Fibroblast of skin of scalp (primary cell): Measurements from ENCODE around the gene TYRO3. TPM values are rescaled to one million over a fixed set of nuclear protein-coding genes. Genes with fewer than 3 reads are reported as not detected.

Experiments used
- DNase-seq: peaks from one replicate; pipeline ENCODE4 v3.0.0-alpha.2; 2013
- polyA plus RNA-seq, 2 experiments: library from polyadenylated mRNA; unstranded; fragments of 120-200 nt; gene quantifications; one replicate each; pipeline ENCODE4 v1.2.1, GENCODE V29; 2013; ENCODE audit not compliant: insufficient read length in 2 of 2

The TYRO3 gene
- polyA plus RNA-seq (2013, experiment 1 of 2; ENCODE audit: insufficient read length) = 18.0 TPM
- polyA plus RNA-seq (2013, experiment 2 of 2; ENCODE audit: insufficient read length) = 15.7 TPM

DNA sequence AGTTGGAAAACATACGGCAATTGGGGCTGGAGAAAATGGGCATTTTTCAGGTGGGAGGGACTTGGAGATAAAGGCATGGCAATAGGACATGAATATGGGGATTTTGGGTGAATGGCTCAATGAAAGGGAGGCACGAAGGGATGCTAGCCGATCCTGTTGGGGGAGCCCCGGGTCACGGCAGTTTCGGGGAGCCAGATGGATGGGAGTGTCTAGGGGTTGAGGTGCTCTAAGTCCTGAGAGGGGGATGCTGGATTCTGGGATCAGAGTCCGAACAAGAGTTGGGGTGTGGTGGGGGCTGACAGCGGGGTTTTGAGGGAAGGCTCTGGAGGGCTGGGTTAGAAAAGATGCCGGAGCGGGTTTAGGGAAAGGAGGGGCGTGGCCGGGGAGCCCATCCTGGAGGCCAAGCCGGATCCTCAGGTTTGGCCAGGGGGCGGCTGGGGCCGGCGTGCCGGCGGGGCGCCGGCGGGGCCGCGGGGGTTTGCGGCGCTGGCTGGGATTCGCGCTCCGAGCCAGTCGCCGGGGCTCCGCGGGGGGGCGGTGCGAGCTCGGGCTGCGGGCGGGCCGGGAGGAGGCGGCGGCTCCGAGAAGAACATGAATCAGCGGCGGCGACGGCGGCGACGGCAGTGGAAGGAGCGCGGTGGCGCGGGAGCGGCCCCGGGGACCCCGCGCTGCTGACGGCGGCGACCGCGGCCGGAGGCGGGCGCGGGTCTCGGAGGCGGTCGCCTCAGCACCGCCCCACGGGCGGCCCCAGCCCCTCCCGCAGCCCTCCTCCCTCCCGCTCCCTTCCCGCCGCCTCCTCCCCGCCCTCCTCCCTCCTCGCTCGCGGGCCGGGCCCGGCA, at the start of gene TYRO3:
TYRO3 (plus strand) TSS at position 813 of the 839 bp plus-strand sequence. CDS start 46 bp downstream, outside the sequence.
- DNase-seq = peak; percentile 58

DNA sequence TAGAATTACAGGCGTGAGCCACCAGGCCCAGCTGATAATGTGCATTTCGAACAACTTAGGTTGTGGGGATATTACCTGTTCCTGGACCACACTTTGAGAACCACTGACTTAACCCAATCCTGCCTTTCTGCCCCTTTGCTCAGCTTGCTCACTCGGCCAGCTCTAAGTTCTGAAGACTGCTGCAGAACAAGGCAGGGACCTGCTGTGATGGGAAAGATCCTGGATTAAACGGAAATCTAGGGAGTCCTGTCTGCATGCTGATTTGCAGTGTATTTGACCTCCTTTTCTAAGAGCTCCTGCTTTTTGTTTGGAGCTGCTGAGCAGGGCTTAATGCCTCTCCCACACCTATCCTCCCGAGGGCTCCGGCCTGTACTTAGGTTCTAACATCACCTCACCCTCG, 48.3 kb upstream of the TYRO3 start:
- no peak for DNase-seq

DNA sequence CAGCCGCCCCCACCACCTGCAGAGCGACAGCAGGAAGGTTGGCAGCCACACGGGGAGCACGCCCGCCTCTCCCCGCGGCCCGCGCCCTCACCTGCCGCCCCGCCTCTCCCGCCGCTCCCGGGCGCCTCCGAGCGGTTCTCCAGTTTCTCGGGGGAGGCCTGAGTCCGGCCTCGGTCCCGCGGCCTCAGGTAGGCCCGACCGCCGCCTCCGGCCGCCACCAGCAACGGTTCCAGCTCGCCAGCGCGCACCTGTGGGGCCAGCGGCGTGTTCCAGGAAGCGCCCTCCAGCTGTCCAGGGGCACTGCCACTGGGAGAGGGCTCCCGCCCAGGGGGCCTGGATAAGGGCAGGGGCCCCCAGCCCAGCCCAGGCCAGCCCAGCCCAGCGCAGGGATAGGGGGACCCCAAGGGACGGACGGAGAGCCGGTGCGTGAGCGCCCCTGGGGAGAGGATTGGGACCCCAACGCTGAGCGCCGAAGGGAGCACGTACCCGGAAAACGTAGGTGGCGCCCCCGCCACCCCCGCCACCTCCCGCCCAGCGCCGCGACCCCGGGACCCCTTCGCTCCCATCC, 47.6 kb upstream of the TYRO3 start:
- no peak for DNase-seq

DNA sequence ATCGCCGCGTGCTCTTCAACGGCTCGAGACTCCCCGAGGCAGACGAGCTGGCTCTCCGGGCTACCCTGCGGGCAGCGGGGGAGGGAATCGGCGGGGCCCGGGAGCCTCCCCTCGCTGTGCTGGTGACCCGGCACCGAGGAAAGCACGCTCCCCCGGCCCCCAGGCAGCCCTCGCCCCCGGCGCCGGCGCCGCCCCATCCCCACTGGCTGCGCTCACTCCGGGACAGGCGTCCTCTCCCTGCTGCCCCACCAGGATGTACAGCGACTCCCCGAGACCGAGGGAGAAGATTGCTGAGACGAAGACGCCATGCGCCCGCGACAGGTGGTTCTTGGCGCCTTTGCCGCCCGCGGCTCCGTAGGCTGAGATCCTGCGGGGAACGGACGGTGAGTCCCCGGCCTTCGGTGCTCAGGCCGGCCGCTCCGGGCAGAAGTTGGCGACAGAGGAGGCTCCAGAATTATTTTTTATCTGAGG, 47.1 kb upstream of the TYRO3 start:
- no peak for DNase-seq

DNA sequence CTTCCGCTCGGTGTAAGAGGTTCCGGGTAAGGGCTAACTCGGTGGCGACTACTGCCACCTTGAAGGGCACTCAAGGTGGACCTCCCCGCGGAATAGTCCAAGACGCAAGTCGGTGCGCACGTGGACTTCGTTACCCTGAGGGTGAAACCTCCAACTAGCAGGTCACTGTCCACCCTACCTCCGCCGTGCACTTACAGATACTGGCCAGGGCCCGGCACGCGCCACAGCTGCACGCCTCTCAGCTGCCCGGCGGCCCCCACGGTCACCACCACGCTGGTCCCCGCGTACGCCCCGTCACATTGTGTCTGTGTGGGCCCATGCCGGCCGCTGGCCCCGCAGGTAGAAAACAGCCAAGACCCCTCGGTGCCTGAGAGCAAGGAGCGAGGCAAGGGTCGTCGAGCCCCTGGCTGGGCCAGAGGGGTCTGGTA, 46.5 kb upstream of the TYRO3 start:
- DNase-seq = no peak

DNA sequence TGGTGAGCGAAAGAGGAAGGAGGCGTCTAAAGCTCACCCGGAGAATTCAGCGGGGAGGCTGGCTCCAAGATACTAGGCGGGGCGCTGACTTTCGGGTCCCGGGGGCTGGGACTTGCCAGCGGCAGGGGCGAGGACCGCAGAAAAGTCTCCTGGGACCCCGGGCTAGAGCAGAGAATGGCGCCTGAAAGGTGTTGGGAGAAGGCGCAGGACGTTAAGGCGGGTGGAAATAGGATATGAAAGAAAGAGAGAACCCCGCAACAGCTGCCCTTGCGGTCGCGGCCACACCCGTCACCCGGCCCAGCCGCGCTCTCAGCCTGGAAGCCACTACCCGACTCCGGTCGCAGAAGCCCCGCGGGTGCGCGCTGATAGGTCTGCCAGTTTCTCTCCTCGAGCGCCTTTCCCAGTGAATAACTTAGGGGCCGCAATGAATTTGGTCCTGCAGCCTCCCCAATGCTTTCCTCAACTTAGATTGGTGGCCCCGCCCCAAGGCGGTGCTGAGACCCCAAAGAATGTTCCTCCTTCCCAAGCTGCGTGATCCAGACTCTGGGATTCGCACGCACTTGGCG, 46.0 kb upstream of the TYRO3 start:
- DNase-seq = peak; percentile 17

DNA sequence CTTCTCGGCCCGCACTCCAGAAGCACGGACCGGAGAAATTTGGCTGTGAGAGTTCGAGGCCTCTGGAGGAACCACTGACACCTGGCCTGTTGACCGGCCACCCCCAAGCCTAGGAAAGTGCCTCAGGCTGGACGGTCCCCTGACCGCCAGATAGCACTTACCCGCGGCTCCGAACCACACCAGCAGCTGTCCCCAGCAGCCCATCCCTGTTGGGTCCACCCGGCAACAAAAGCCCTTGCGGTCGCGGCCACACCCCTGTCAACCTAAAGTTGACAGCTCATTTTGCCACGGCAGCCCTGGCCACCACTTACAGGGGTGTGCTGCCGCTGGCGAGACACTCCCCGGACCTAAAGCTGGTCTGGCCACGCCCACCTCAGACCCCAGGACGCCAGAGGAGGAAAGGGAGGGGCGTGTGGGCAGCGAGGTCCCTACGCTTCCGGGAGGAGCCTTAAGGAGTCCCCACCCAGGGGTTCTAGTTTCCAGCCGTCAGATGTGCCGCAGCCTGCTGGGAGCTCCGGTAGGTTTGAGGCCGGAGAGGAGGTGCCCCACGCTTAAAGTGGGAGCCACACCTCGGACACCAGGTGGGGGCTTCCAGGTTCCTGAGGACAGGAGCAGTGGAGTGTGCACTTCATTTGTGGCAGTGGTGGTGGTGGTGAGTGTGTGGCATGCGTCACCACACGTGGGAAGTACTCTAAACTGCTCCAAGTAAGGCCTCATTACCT, 45.3 kb upstream of the TYRO3 start, which contains the start of gene LTK:
LTK (minus strand) TSS at position 322 of the 722 bp plus-strand sequence; CDS start at position 204, 118 bp downstream.
- peak; percentile 28 for DNase-seq

DNA sequence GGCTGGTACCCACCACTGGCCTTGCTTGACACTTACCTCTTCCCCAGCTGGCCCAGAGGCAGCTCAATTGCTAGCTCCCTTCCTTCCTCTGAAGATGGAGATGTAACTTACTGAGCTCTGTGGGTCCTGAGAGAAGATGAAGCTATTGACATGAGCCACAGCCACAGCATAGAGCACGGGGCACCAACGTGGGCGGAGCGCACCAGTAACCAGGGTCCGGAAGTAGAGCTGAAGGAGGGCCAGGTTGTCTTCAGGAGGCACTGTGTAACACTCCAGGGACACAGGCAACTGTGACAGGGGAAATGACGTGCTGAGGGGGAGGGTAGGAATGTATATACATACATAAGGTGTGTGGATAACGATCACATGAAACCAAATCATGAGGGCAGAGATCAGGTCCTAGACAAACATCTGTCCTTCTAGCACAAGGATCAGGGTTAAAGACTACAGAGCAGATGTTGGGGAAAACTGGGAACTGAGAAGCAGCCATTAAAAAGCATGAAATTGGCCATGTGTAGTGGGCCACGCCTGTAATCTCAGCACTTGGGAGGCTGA, 41.0 kb upstream of the TYRO3 start:
- no peak for DNase-seq

DNA sequence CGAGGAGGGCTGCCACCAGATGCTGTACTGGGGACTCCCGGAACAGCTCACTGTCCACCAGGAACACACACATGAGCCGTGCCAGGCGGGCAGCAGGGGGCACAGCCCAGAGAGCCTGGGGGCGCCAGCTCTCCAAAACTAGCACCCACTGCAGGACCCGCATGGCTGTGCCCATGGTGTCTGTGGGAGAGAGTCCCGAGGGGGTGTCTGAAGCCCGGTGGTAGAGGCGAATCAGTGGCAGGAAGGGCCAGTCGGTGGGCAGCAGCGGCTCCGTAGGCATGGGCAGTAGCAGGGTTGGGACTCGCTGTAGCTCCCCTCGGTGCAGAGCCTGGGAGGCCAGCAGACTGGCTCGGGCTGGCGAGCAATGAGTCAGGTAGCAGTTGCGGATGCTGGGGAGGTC, 38.4 kb upstream of the TYRO3 start:
- no peak for DNase-seq

DNA sequence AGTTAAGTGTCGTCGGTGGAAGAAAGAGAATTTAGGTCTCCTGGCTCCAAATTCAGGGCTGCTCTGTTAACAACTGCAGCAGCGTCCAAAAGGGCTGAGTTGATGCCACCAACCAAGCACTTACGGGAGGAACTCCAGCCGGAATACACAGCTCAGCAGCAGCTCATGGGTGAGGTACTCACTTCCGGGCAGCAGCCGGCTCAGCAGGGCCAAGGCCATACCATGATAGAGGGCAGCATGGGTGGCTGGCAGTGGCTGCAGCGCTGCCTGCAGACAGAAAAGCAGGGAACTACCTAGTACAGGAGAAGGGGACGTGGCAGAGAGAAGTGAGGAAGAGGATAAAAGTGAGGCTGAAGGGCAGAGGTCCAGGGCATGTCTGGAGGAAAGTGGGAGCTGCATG, 37.4 kb upstream of the TYRO3 start:
- DNase-seq = no peak

DNA sequence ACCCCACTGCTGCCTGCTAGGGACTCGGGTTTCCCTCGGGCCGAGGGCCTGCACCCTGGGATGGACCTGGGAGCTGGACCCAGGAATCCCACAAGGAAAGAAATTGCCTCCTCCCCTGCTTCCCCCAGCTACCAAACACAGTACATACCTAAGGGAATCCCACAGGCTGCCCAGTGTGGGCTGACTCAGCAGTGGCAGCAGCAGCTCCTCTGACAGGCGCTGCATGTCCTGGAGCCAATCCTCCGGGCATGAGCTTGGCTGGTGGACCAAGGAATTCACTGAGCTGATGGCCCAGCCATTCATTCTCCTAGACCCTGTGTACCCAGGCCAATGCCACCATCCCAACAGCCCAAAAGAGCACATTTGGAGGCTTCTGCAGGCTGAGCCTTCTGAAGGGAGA, 35.9 kb upstream of the TYRO3 start:
- no peak for DNase-seq

DNA sequence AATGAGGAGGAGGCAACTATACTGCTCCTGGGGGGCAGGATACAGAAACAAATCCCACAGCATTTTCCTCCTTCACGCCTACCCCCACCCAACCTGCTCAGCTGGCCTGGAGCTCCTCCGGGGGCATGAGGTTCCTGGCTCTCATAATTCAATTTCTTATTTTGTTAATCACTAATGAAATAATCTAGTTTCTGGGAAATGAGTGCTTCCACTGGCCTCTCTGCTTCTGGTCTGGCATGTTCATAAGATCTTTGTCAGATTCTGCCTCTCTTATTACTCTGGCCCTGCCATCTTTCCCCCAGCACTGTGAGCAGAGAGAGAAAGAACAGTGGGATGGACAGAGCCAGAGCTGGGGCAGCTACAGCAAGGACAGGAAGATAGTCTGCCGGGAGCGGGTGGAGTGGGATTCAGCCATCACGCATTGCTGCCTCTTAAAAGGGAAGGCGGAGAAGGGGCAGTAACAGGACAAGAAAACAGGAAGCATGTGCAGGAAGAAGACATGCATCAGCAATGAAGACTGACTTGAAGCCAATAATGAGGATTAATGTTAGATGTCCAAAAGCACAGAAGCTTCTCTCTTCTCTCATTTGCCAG, 28.6 kb upstream of the TYRO3 start:
- DNase-seq = no peak

DNA sequence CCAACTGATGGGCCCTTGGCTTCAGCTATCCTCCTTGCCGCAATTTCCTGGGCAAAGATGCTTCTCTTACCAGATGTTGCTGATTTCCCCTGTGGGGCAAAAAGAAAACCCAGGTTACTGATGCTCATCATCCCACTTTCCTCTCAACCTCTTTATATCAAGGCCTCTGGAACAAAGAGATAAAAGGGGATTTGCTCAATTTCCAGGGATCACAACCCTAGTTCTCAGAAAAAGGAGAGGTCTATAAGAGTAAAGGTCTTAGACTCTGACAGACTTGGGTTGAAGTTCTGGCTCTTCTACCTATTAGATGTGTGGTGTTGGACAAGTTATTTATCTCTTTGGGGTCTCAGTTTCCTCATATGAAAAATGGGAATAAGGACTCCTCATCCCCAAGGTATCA, 23.5 kb upstream of the TYRO3 start:
- no peak for DNase-seq

DNA sequence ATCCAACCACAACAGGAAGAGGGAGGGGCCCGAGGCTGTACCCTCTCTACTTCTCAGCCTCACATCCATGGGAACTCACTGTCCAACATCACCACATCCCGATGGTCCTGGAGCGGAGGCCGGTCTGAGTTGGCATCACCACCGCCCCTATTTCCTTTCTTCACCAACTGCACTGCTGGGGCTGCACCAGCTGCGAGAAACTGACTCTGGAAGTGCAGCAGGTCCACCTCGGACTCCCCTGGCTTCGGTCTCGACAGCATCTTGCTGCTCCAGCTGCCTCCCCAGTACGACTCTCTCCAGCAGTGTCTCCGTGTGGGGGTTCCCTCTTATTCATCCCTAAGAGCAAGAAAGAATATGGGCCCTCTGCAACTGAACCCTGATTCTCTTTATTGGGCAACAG, 22.1 kb upstream of the TYRO3 start:
- no peak for DNase-seq

DNA sequence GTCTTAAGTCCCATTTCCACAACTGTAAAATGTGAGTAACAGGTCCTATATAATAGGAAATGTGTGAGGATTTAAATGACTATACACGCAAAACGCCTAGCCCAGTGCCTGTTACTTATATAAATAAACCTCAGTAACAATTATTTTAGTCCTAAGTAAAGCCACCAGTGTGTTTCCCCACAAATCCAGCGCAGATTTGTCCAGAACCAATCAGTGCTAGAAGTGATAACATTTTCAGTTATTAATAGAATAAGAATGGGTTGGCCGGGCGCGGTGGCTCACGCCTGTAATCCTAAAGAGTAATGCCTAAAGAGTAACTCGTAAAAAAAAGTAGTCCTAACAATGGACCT, 15.5 kb upstream of the TYRO3 start:
- DNase-seq = no peak

DNA sequence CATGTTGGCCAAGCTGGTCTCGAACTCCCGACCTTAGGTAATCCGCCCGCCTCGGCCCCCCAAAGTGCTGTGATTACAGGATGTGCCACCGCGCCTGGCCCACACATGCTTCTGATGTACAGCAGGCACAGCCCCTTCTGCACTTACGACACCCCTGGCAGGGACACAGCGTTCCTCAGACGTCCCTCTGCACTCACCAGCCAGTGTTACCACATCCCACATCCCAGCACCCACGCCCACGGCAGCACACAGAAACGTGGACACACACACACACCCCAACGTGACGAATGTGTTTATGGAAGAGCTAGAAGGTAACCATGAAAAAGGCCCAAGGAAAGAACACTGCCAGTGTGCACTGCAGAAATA, 14.4 kb upstream of the TYRO3 start:
- DNase-seq = no peak

DNA sequence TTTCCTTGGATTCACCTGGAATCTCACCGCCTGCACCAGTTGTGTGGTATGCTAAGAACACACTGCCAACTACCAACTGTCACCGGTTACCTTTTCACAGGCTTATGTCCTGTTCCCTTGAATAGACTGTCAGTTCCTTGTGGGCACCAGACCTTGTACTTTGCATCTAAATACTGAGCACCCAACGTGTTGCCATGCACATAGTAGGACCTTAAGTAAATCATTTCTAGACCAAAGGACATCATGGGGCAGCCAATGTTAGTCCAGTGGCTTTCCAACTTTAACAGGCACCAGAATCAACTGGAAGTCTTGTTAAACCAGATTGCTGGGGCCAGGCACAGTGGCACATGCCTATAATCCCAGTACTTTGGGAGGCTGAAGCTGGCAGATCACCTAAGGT, 13.8 kb upstream of the TYRO3 start:
- no peak for DNase-seq

DNA sequence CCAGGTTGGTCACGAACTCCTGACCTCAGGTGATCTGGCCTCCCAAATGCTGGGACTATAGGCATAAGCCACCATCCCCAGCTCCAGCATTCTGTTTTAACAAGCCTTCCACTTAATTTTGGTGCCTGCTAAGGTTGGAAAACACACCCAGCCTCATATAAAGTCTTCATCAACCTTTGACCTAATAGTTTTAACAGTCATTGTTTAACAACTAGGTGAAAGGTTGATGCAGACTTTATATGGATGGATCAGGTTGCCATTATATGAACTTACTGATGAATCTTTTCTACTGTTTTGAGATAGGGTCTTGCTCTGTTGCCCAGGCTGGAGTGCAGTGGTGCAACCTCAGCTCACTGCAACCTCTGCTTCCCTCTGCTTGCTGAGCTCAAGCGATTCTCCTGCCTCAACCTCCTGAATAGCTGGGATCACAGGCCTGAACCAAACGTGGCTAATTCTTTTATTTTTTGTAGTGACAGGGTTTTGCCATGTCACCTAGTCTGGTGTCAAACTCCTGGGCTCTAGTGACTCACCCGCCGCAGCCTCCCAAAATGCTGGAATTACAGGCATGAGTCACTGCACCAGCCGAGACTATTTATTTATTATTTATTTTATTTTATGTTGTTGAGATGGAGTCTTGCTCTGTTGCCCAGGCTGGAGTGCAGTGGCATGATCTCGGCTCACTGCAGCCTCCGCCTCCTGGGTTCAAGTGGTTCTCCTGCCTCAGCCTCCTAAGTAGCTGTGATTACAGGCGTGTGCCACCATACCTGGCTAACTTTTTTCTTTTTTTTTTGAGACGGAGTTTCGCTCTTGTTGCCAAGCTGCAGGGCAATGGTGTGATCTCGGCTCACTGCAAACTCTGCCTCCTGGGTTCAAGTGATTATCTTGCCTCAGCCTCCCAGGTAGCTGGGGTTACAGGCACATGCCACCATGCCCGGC, 11.9 kb upstream of the TYRO3 start:
- peak; percentile 60 for DNase-seq

DNA sequence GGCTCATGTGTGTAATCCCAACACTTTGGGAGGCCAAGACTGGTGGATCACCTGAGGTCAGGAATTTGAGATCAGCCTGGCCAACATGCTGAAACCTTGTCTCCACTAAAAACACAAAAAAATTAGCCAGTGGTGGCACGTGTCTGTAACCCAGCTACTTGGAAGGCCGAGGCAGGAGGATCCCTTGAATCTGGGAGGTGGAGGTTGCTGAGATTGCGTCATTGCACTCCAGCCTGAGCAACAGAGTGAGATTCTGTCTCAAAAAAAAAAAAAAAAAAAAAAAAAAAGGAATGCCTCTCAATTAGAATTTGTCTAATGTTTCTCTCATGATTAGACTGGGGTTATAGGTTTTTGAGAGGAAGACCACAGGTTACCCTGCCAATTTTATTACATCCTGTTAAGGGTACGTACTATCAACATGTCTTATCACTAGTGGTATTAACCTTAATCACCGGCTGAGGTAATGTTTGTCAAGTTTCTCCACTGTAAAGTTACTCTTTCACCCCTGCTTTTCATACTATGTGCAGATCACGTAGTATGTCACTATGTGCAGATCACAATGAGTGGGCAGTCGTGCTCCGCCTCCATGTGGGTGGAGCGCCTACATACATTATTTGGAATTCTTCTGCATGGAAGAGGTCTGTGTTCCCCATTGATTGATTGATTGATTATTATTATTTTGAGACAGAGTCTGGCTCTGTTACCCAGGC, 8.8 kb upstream of the TYRO3 start:
- no peak for DNase-seq

DNA sequence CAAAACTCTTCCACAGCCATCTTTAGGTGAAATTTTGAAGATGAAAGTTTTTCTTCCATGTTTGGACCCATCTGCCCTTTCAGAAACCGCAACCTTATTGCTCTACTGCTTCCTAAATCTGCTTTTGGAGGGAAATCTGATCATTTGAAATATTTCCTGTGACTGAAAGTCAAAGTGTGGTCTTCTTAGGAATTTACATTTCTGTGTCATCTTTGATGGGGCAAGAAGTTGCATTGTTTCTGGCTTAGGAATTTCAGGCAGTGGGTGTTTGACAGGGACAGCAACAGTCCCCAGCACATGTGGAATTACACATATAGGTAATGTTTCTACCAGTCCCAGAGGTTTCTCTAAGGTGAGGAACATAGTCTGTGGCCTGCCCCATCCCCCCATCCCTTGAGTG, 5.3 kb upstream of the TYRO3 start:
- DNase-seq = peak; percentile 26
